IMR-90 (cell line): ENCODE data around the gene DYSF. TPM values are rescaled to one million over a fixed set of nuclear protein-coding genes. Genes with fewer than 3 reads are reported as not detected.

Source experiments
- ATAC-seq: fragments of 200-7000 bp; cut with Tn5 transposase; 2 replicates; pipeline ENCODE4 v1.9.1; 2020; ENCODE audit warnings: low read depth, mild to moderate bottlenecking, moderate library complexity
- BruUV-seq: library from RNA; stranded (reverse); fragments of 400-500 nt; replicated peaks from 2 replicates; lab custom pipeline; 2021; lab: Mats Ljungman, UMichigan
- CTCF ChIA-PET: fragments of 300-600 bp; formaldehyde crosslinking; extraction: SDS; loops from one replicate; lab custom pipeline; 2021; ENCODE audit warnings: antibody characterized with exemption; lab: Yijun Ruan, JAX
- POLR2A ChIA-PET: fragments of 300-600 bp; sonication (Branson Sonifier 250); formaldehyde crosslinking; loops from one replicate; lab custom pipeline; 2022; ENCODE audit warnings: antibody characterized with exemption; ENCODE audit not compliant: unreplicated experiment; lab: Charles Lee
- DNase-seq: peaks from one replicate; pipeline ENCODE4 v3.0.0; 2013
- H2AFZ ChIP-seq: replicated peaks from 2 replicates; pipeline ENCODE3; 2013; ENCODE audit warnings: low read length, mild to moderate bottlenecking; ENCODE audit not compliant: poor library complexity
- H2AK5ac ChIP-seq: 2 replicates; pipeline ENCODE4 v1.6.1; 2013; ENCODE audit warnings: low read depth, low read length, inconsistent platforms
- H2AK9ac ChIP-seq: replicated peaks from 2 replicates; pipeline ENCODE3; 2013; ENCODE audit warnings: mild to moderate bottlenecking, low read depth, low read length, moderate library complexity; ENCODE audit not compliant: poor library complexity
- H2BK120ac ChIP-seq: 2 replicates; pipeline ENCODE4 v1.6.1; 2013; ENCODE audit warnings: low read depth, low read length, inconsistent platforms
- H2BK15ac ChIP-seq: 3 replicates; pipeline ENCODE4 v1.6.1; 2013; ENCODE audit warnings: low read depth, low read length, inconsistent platforms
- H2BK20ac ChIP-seq: 2 replicates; pipeline ENCODE4 v1.6.1; 2013; ENCODE audit warnings: low read depth, mild to moderate bottlenecking, inconsistent platforms, low read length, moderate library complexity
- H2BK5ac ChIP-seq: 2 replicates; pipeline ENCODE4 v1.6.1; 2013; ENCODE audit warnings: mild to moderate bottlenecking, low read depth, low read length, inconsistent platforms; ENCODE audit not compliant: poor library complexity, severe bottlenecking
- H3K14ac ChIP-seq: replicated peaks from 2 replicates; pipeline ENCODE4 v1.6.1; 2013; ENCODE audit warnings: low read depth, low read length, inconsistent platforms
- H3K18ac ChIP-seq: 2 replicates; pipeline ENCODE4 v1.6.1; 2013; ENCODE audit warnings: low read depth, low read length, control low read depth
- H3K23ac ChIP-seq: 2 replicates; pipeline ENCODE4 v1.6.1; 2013; ENCODE audit warnings: low read depth, low read length, inconsistent platforms
- H3K27ac ChIP-seq: 2 replicates; pipeline ENCODE4 v1.5.1; 2013; ENCODE audit warnings: mild to moderate bottlenecking, control low read depth, low read length; ENCODE audit not compliant: insufficient read depth
- H3K27me3 ChIP-seq: 2 replicates; pipeline ENCODE4 v1.6.1; 2013; ENCODE audit warnings: low read length; ENCODE audit not compliant: control insufficient read depth, insufficient read depth
- H3K36me3 ChIP-seq: 2 replicates; pipeline ENCODE4 v1.6.1; 2013; ENCODE audit warnings: low read length, mixed read lengths; ENCODE audit not compliant: control insufficient read depth, insufficient read depth
- H3K4ac ChIP-seq: 2 replicates; pipeline ENCODE4 v1.6.1; 2013; ENCODE audit warnings: low read depth, low read length, inconsistent platforms
- H3K4me1 ChIP-seq: 2 replicates; pipeline ENCODE4 v1.6.1; 2013; ENCODE audit warnings: low read length, mixed read lengths; ENCODE audit not compliant: control insufficient read depth, insufficient read depth
- H3K4me2 ChIP-seq: 2 replicates; pipeline ENCODE4 v1.6.1; 2013; ENCODE audit warnings: low read depth, mild to moderate bottlenecking, control low read depth, low read length, moderate library complexity
- H3K4me3 ChIP-seq: 2 replicates; pipeline ENCODE4 v1.5.1; 2013; ENCODE audit warnings: low read depth, mild to moderate bottlenecking, control low read depth, low read length, moderate library complexity; ENCODE audit not compliant: insufficient read depth
- H3K56ac ChIP-seq: 2 replicates; pipeline ENCODE4 v1.6.1; 2013; ENCODE audit warnings: low read length, inconsistent platforms; ENCODE audit not compliant: insufficient read depth; ENCODE audit errors: extremely low read depth
- H3K79me1 ChIP-seq, 2 experiments: 2 replicates each; pipeline ENCODE4 v1.6.1; 2013; ENCODE audit warnings: low read length in 2 of 2, inconsistent platforms in 1 of 2, low read depth in 1 of 2
- H3K9ac ChIP-seq: 2 replicates; pipeline ENCODE4 v1.6.1; 2013; ENCODE audit warnings: low read depth, low read length, control low read depth
- H3K9me1 ChIP-seq: 2 replicates; pipeline ENCODE4 v1.6.1; 2013; ENCODE audit warnings: low read length, inconsistent platforms; ENCODE audit not compliant: insufficient read depth
- H3K9me3 ChIP-seq: 2 replicates; pipeline ENCODE4 v1.6.1; 2013; ENCODE audit warnings: low read length; ENCODE audit not compliant: control insufficient read depth, insufficient read depth
- H4K20me1 ChIP-seq: 2 replicates; pipeline ENCODE4 v1.6.1; 2013; ENCODE audit warnings: low read length, inconsistent platforms; ENCODE audit not compliant: insufficient read depth
- H4K5ac ChIP-seq: 2 replicates; pipeline ENCODE4 v1.6.1; 2013; ENCODE audit warnings: mild to moderate bottlenecking, low read depth, low read length, control low read depth
- H4K8ac ChIP-seq, 2 experiments: 2 replicates each; pipeline ENCODE4 v1.6.1; 2013; ENCODE audit warnings: low read depth in 2 of 2, low read length in 2 of 2, control low read depth in 1 of 2, inconsistent platforms in 1 of 2
- H4K91ac ChIP-seq: 2 replicates; pipeline ENCODE4 v1.6.1; 2013; ENCODE audit warnings: low read depth, low read length, inconsistent platforms; ENCODE audit not compliant: insufficient read depth
- CEBPB ChIP-seq: IDR thresholded peaks from 2 replicates; pipeline ENCODE4 v1.6.1; 2012; ENCODE audit warnings: low read depth, low read length, improper control_type of control experiment
- MAZ ChIP-seq: IDR thresholded peaks from 2 replicates; pipeline ENCODE4 v1.6.1; 2012; ENCODE audit warnings: low read depth, mild to moderate bottlenecking, low read length, improper control_type of control experiment, moderate library complexity, borderline replicate concordance
- NFE2L2 ChIP-seq: fragments of 150-350 bp; IDR thresholded peaks from 2 replicates; pipeline ENCODE4 v1.6.1; 2016; ENCODE audit warnings: low read depth, mild to moderate bottlenecking, low read length
- SMC3 ChIP-seq: fragments of 150-350 bp; IDR thresholded peaks from 2 replicates; pipeline ENCODE4 v1.6.1; 2016; ENCODE audit warnings: low read depth, mild to moderate bottlenecking, antibody characterized with exemption, low read length, moderate library complexity
- WGBS, 2 experiments: methylation state at CpG; one replicate each; pipeline versions ENCODE4 v1.1.5 to v1.1.7; 2013; ENCODE audit warnings: missing lambda C conversion rate in 2 of 2; ENCODE audit not compliant: insufficient read length in 1 of 2; ENCODE audit errors: extremely low coverage in 2 of 2; 5-methylcytosine and 5-hydroxymethylcytosine counted together
- dilution Hi-C: fragments of 300-500 bp; cut with HindIII; formaldehyde crosslinking; loops from one replicate; pipeline ENCODE4 v1.14.3; 2018; ENCODE audit warnings: low sequenced_read_pairs; ENCODE audit not compliant: unreplicated experiment
- in situ Hi-C: fragments of 300-500 bp; cut with MboI; formaldehyde crosslinking; loops from 3 replicates; pipeline ENCODE4 v1.14.3; 2019; ENCODE audit warnings: low sequenced_read_pairs, inconsistent platforms, mixed read lengths
- intact Hi-C: fragments of 100-400 bp; cut with micrococcal nuclease; formaldehyde crosslinking; loops from 2 replicates; pipeline ENCODE4 v1.10.0; 2022
- polyA plus RNA-seq, 3 experiments: library from polyadenylated mRNA; depleted of rRNA; stranded (reverse); fragments of >200 nt; gene quantifications; 2 replicates each; pipeline ENCODE4 v1.2.3, GENCODE V29; 2012; ENCODE audit warnings: low replicate concordance in 1 of 3
- total RNA-seq: library from RNA; depleted of rRNA; stranded (reverse); fragments of >200 nt; gene quantifications from 2 replicates; pipeline ENCODE4 v1.2.3, GENCODE V29; 2012

DYSF gene
- total and polyA plus RNA-seq, 2 of the 4 experiments (the other 2 are of a cell fraction), result 0.09 to 0.18 TPM

GRCh38 chr2:71535526-71535925 is 82.2 kb downstream of the DYSF start:
- dilution Hi-C loops, result no loop called here
- H2BK20ac ChIP-seq, result no peak overlapping the region

More at GRCh38 chr2:71535526-71535925, 82.2 kb downstream of the DYSF start:
- H2BK15ac ChIP-seq, result no peak overlapping the region
- peaks cover 16% of the 10 kb centered on the region for H3K27me3 ChIP-seq
- H4K8ac ChIP-seq, result no peak overlapping the region
- H3K18ac ChIP-seq, result no peak overlapping the region
- no peaks in the 10 kb centered on the region for H4K20me1 ChIP-seq
- no peak overlapping the region for H3K23ac ChIP-seq
- no TSS peak for BruUV-seq
- TF ChIP-seq CEBPB (no peak), NFE2L2 (no peak), SMC3 (no peak), MAZ (no peak)
- no peak overlapping the region for H2AK5ac ChIP-seq
- no peak for DNase-seq
- ChIA-PET POLR2A (no interaction called here), CTCF (no interaction called here)
- no peaks in the 10 kb centered on the region for H3K36me3 ChIP-seq
- H3K4ac ChIP-seq, result no peak overlapping the region
- no peak for ATAC-seq
- H3K4me1 ChIP-seq, result no peaks in the 10 kb centered on the region
- H3K9ac ChIP-seq, result no peak overlapping the region
- H3K9me1 ChIP-seq, result no peaks in the 10 kb centered on the region
- H2BK5ac ChIP-seq, result no peak overlapping the region
- H3K4me3 ChIP-seq, result no peak overlapping the region
- H2AK9ac ChIP-seq, result no peak overlapping the region
- H2BK120ac ChIP-seq, result no peak overlapping the region
- in situ Hi-C loops, result loop anchor here (25.0 kb wide), 3 partner anchors 1052 to 1352 kb away; partner anchors contain the start of gene SPR
- H3K9me3 ChIP-seq, result no peaks in the 10 kb centered on the region
- intact Hi-C loops, result no loop called here
- no peak overlapping the region for H2AFZ ChIP-seq
- no peak overlapping the region for H3K56ac ChIP-seq
- 29% methylated on average over 1 of the region's 7 CpGs; no CpG with 5 or more reads in 1 of the 2 experiments for WGBS, 2 experiments
- no peaks in the 10 kb centered on the region for H3K79me1 ChIP-seq
- H3K27ac ChIP-seq, result no peak overlapping the region
- no peak overlapping the region for H3K14ac ChIP-seq
- H4K5ac ChIP-seq, result no peak overlapping the region
- no peak overlapping the region for H4K91ac ChIP-seq
- no peak overlapping the region for H3K4me2 ChIP-seq
